SIG-M5 treated with dmso at 0.1 percent for 504 hours (cell line): ENCODE results near the gene FRMD1.

Experiments used
- DNase-seq: peaks from one replicate; lab custom pipeline; 2025; ENCODE audit not compliant: unreplicated experiment; lab: John Stamatoyannopoulos, UW

Gene FRMD1

DNA sequence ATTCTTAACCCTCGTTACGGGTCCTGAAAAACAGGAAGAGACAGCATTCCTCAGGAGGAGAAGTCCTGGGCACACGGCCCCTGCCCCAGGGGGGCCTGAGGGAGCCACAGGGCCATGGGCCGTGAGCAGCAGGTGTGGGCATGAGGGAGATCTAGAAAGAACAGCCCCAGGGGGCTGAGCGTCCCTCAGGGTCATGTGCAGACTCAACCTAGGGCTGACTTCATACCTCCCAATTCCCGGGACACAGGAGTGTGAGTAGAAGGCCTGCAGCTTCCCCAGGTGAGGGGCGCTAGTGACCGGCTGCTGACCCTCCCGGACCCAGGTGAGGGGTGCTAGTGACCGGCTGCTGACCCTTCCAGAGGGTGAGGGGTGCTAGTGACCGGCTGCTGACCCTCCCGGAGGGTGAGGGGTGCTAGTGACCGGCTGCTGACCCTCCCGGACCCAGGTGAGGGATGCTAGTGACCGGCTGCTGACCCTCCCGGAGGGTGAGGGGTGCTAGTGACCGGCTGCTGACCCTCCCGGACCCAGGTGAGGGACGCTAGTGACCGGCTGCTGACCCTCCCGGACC is 35.1 kb downstream of the FRMD1 start:
- no peak for DNase-seq

DNA sequence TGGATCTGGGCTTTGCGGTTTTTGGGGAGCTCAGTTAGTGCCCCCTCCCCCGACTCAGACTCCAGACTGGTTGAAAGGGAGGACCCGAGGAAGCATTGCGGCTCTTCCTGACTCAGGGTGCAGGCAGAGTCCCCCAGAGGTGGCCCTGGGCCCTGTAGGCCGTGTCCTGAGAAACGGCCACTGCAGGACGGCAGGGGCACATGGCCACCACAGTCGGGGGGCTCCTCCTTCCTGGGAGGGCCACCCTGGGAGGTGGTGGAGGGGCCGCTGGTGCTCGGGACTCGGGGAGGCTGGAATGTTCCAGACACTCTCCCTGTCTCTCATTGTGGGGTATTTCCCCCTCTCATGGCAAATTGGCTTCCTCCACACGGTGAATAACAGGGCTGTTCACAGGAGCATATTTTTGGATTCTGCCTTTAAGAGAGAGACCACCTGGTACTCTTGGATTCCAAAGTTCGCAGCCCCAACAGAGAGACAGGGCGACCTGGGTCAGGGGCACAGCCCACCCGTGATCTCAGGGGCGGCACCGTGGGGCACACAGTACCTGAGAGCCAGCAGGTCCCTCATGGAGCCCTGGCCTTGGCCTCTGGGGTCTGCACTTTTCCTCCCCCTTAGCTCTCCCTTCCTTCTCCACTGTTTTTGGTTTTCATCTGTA is 35.7 kb downstream of the FRMD1 start:
- no peak for DNase-seq

DNA sequence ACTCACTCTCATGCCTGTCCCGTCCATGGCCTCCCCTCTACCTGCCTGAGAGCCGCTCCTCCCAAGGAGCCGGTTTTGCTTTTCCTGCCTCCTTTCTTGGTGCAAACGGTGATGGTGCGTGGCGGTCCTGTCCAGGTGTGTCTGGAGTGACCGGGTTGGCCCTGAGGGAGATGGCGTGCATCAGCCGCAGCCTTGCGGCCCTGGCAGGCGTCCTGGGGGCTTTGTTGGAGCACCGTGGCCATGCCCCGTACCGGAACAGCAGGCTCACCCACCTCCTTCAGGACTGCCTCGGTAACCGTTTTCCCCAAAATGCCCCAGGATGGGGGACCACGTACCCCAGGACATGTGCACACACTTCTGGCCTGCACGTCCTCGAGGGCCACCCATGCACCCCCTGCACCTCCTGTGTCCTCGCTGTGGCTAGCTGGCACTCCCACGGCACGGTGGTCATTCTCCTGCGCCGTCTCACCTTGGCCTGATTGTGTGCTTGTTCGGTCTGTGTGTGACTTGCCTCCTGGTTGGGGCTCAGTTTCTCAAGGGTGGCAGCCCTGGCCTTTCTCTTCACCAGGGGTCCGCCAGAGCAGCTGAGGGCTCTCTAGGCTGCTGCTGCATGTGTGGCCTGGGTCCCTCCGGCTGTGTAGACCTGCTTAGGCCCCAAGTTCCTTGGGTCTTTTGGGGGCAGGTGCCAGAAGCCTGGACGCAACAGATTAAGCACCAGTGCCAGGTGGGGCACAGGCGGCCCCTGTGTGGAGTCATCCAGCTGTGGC is 36.4 kb downstream of the FRMD1 start:
- no peak for DNase-seq

DNA sequence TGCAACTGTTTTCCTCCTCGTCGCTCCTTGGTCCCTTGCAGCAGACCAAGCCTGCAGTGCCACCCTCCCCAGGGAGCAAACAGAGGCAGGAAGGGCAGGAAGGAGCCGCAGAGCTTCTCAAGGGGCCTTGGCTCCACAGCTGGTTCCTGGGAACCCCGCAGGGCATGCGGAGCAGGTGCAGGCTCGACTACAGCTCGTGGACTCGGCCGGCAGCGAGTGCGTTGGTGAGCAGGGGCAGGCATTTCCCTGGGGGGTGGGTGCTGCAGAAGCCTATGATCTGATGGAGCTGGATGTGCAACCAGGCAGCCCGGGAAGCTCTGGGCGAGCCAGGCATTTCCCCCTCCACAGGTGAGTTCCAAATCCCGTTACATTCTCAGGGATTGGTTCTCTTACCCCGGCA is 37.1 kb downstream of the FRMD1 start:
- no peak for DNase-seq

DNA sequence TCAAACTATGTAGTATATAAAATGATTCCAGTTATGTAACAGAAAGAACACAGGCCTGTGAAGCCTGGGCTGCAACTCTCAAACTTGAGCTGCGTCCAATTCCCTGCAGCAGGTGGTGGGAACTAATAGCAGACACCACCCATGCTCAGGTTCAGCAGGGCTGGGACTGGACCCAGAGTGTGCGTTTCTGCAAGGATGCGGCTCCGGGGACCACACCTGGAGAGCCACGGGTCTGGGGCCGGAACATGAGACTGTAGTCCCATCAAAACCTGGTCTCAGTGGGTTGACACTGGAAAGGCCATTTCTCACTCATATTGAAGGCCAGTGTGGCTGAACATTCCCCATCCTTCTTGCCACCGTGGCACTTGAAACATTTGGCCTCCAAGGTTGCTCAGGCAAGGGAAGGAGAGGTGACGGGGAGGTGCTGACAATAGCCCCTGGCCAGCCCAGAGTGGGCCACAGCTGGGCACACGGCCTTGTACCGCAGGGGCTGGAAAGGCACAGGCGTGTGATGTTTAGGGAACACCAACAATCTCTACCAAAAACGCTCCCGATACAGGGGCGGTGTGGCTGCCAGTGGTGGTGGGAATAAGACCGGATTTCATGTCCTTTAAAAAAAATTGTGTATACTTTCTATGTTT is 38.0 kb downstream of the FRMD1 start:
- no peak for DNase-seq

DNA sequence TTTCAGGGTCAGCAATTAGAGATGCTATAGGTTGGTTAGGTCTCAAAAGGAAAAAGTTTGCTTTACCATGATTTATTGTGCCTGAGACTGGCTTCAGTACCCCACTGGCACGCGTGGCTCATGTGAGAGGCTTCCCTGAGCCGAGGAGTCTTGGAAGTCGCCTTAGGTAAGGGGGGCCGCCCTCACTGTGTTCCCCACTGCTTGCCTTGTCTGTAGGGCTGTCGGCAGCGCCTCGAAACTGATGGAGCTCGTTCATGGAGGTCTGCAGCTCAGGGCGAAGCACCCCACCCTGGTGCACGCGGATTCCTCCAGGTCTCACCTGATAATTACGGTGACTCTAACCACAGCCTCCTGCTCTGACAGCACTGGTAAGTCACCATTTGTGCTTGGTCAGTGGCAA is 39.2 kb downstream of the FRMD1 start:
- no peak for DNase-seq

DNA sequence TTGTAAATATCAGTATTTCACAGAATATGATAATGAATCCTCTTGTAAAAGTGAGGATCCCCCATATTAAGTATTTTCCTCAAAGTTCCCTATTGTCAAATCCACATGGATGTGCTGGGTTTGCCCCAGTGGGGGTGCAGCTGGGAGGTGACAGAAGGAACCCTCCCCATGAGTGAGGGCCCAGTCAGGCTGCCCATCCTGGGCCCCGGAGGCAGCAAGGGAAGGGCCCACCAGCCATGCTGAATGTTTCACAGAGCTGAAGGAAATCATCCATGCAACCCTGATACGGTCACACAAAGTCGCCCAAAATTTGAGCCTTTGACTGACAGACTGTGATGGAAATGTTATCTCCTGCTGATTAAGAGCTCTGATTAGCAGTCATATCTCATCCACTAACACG is 39.7 kb downstream of the FRMD1 start:
- DNase-seq, result no peak

DNA sequence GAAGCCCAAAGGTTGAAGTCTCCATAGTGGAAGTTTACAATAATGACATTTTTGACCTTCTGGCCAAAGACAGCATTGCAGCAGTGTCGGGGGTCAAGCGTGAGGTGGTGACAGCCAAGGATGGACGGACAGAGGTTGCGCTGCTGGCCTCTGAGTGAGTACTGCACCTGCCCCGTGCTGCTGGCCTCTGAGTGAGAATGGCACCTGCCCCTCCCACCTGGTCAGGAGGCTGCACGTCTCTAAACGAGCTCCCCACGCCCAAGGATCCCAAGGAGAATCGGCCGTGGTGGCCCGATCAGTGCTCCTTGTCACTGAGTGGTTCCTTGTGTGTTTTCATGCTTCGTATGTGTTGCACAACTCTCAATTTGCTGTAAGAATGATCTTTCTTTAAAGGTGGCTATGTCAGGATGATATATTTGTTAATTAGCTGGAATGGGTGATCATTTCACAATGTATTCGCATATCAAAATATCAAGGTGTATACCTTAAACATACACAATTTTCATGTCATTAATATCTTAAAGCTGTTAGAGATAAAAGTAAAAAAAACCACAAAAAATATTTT is 40.4 kb downstream of the FRMD1 start:
- no peak for DNase-seq

DNA sequence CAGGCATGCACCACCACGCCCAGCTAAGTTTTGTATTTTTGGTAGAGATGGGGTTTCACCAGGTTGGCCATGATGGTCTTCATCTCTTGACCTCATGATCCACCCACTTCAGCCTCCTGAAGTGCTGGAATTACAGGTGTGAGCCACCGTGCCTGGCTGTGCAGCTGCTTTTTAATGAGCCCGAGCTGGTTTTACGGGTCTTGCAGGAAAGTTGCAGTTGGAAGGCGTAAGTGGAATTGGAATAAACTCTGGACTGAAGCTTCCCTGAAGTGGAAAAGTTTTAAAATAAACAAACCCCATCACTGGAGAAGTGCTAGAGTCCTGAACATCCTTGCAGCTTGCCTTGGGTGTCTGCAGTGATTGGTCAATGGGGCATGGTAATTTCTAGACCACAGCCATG is 41.2 kb downstream of the FRMD1 start:
- DNase-seq, result no peak

DNA sequence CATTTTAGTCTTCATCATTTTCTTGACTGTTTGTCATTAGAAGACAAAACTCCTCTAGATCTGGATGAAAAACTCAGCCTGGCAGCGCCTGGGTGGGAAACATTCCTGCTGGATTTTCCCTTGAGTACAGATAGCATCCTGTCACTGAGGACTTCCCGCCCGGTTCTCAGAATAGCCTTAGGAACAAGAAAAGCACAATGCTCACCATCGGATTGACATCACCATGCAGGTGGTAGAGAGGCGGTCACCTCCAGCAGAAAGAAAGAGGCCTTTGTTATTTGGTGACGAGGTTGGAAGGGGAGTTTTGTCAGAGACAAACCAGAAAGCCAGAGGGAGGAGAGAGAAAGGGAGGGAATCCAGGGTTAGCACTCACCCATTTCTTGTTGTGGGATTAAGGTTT is 41.8 kb downstream of the FRMD1 start:
- no peak for DNase-seq

DNA sequence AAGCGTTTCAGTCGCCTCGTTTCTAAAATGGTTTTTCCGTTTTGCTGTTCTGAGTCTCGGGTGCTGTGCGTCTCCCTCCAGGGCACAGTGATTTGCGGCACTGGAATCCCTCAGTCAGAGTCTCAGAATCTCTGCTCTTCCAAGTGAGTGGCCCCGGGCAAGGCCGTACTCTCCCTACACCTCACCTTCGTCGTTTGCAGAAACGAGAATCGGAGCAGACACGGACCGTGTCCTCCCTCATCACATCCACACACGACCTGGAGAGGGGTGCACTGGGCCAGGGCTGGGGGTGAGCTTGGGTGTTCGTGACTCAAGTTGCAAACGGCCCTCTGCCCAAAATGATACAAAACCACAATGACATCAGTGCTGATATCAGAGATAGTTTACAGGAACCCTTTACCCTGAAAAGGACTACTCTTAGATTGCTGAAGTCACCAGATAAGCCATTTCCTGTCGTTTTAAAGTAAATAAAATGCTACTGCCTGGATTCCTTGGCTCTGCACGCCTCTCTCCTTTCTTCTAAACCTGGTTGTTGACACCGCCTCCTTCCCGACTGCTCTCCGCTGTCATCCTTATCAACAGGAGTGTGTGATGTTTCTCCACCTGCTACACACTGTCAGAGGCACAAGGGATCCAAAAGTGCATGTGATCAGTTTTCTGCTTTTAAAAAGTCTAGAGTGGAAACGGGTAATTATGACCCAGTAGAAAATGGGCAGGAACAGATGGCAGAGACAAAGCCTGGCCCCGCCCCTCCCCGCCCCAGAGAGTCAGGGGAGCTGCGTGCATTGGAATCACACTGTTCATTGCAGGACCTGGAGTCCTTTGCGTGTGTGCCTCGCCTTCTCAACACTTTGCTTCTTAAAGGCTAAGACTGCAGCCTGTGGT is 43.1 kb downstream of the FRMD1 start:
- no peak for DNase-seq

DNA sequence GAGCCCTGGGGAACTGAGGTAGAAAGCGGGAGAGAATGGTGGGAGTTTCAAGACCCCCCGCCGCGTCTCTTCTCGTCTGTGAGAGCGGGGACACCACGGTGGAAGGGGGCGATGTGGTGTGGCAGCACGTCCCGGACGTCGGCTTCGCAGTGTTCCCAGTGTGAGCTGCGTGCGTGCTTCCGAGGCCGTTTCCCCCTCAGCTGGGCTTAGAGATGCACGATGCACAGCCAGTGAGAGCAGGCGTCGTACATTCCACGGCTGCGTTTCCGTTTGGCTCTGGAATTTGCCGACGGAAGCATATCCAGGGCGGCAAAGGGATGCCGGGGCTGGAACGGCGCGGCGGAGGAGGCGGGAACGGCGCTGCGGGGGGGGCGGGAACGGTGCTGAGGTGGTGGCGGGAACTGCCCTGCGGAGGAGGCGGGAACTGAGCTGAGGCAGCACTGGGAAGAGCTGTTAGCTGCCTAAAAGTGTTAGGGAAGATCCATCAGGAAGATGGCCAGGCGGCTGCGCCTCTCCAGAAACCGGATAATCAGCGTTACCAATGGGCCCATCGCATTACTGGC is 43.8 kb downstream of the FRMD1 start:
- no peak for DNase-seq

DNA sequence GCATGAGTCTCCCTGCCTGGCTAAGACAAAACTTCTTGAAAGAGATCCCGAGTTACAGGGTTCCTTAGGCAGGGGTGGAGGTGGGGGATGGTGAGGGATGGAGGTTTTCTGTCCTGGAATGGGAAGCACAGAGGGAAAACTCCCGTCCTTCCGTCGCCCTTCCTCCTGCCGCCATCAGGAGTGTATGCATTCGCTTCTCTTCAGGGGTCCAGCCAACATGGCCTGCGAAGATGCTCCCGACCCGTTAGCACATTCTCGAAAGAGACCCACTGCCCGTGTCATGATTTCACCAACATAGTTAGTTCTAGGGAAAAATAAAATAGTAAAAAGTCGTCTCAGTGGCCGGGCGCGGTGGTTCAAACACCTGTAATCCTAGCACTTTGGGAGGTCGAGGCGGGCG is 44.5 kb downstream of the FRMD1 start:
- DNase-seq, result no peak

DNA sequence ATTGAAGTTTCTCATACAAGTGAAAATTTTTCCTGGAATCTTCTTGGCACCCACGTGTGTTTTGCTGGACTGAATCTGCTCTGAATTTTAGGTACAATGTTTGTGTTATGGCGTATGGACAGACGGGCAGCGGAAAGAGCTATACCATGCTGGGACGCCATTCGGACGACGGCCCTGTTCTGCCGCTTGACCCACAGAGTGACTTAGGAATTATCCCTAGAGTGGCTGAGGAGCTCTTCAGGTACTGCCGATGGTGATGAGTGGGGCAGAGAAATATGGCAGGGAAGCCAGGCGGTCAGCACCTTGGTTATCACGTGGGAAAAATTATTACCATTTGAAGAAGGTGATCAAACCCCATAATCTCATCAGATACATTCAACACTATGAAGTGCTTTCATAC is 45.2 kb downstream of the FRMD1 start:
- no peak for DNase-seq

DNA sequence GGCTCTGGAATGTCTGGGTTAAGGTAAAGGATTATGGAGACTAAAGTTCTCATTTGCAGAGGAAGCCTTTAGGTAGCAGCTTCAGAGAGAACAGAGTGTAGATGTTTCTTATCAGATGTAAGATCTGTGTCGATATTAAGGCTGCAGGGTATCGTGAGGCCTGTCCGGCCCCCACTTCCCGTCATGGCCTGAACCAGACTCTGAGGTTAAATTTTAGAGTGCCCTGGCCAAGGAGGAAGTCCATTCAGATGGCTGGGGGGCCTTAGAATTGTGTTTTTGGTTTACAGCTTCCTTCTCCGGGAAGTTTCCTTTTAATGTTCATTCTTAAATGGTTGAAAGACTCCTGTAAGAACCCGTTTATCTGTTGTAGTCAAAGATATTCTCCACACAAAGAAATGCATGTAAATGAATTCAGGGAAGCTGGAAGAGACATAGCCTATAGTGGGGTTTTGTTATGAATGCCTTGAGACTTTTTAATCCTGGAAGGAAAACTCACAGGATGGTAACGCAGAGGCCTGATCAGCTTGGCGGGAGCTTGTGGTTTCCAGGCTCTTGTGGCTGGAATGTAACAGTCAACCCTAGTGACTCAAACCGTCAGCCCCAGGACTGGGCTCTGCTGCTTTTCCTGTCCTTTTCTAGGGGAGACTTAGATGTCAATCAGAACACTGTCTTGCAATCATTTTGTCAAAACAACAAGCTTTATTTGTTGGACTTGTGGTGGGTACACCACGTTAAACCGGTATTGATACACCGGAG is 46.8 kb downstream of the FRMD1 start:
- DNase-seq, result no peak

DNA sequence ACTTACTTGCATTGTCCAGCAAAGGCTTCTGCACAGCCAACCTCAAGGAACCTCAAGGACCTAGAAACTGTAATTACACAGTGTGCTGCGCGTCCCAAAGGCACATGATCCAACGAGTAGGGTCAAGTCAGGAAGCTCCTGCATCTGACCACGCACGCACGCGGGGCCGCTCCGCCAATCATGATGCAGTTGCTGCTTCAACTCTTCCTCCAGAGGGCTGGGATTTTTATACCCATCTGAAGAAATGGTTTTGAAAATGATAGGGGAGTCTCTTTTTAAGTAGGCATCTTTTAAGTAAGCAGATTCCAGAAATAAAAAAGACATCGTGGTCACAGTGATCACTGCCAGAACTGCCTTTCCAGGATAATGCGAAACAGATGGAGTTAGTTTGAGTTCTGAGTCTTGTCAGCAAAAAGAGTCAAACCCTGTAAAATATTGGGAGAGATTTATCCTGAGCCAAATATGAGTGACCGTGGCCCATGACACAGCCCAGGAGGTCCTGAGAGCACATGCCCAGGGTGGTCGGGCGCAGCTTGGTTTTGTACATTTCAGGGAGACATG is 47.5 kb downstream of the FRMD1 start:
- DNase-seq, result no peak

DNA sequence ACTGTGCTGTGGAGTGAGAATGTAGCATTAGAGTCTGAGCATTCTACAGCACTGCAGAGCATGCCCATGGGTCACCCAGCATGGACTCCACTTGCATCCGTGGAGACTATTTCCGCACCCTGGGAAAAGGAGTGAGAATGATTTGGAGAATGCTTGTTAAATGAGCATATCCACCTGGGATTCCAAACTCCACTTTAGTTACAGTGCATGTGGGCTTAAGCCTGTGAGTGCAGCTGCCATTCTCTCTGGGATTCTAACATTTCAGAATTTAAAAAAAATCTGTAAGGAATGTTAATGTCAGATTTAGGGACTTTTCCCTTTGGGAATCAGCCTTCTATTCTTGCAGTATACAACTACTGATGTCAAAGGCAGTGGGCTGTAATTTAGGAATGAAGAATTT is 48.1 kb downstream of the FRMD1 start:
- DNase-seq, result no peak

DNA sequence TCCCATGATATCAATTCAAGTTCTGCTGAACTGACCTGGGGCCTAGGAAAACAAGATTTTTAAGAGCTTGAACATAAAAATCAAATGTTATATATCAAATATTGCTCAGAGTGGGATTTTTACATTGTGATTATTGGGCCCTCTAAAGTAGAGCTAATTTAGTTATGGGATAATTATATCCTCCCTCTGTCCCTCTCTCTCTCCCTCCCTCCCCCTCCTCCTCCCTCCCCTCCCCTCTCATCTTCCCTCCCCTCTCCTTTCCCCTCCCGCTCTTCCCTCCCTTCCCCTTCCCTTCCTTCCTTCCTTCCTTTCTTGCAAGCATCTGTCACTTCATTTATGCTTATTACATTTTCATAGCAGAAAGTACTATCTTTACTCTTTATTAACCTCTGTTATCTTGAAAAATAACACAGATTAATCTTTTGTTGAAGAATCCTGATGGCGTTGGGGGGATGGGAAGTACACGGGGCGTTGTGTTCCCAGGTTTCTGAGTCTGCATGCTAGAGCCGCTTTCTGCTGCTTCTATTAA is 48.7 kb downstream of the FRMD1 start:
- no peak for DNase-seq
